8988T (cell line): ENCODE measurements around the gene ADPRM.
"Not testable (repeated sequence)": the region's sequence is repeated elsewhere in the genome, so short reads cannot be mapped to it uniquely, and the experiment has no call there.

Experiments used
- DNase-seq: peaks from one replicate; pipeline ENCODE4 v3.0.0; 2011

Gene ADPRM

GRCh38 chr17:10702574-10702973, 5.2 kb downstream of the ADPRM start:
- no peak for DNase-seq

GRCh38 chr17:10705727-10706126, 8.3 kb downstream of the ADPRM start:
- no peak for DNase-seq

GRCh38 chr17:10713318-10713717, 15.9 kb downstream of the ADPRM start:
- DNase-seq, result no peak

- DNase-seq, result no peak
Observed at GRCh38 chr17:10716218-10716617, 18.8 kb downstream of the ADPRM start.

GRCh38 chr17:10718547-10718946, 21.2 kb downstream of the ADPRM start:
- DNase-seq, result no peak

GRCh38 chr17:10724546-10725195, 27.3 kb downstream of the ADPRM start:
- DNase-seq, result no peak

- DNase-seq, result no peak
Observed at GRCh38 chr17:10725262-10725661, 27.9 kb downstream of the ADPRM start.

- DNase-seq, result no peak
Observed at GRCh38 chr17:10726196-10726595, 28.8 kb downstream of the ADPRM start.

GRCh38 chr17:10727192-10727591, 29.8 kb downstream of the ADPRM start:
- DNase-seq, result no peak

GRCh38 chr17:10728331-10728892, 31.0 kb downstream of the ADPRM start:
- DNase-seq, result no peak

GRCh38 chr17:10729334-10730193, 32.2 kb downstream of the ADPRM start, which contains the start of gene TMEM220:
TMEM220 (minus strand) TSS chr17:10730023; CDS start chr17:10729851, 172 bp downstream.
- DNase-seq, result no peak

GRCh38 chr17:10730247-10730646, 32.9 kb downstream of the ADPRM start:
- not testable (repeated sequence) for DNase-seq

GRCh38 chr17:10731408-10731879, 34.0 kb downstream of the ADPRM start:
- DNase-seq, result no peak

- DNase-seq, result not testable (repeated sequence)
Observed at GRCh38 chr17:10732121-10732520, 34.7 kb downstream of the ADPRM start.

GRCh38 chr17:10733666-10734065, 36.3 kb downstream of the ADPRM start:
- DNase-seq, result no peak

GRCh38 chr17:10735251-10735650, 37.9 kb downstream of the ADPRM start:
- DNase-seq, result no peak

GRCh38 chr17:10735821-10736220, 38.4 kb downstream of the ADPRM start:
- DNase-seq, result no peak

GRCh38 chr17:10737168-10737622, 39.8 kb downstream of the ADPRM start:
- no peak for DNase-seq

- no peak for DNase-seq
Observed at GRCh38 chr17:10737736-10738135, 40.3 kb downstream of the ADPRM start.

- no peak for DNase-seq
Observed at GRCh38 chr17:10738521-10739258, 41.3 kb downstream of the ADPRM start.

- no peak for DNase-seq
Observed at GRCh38 chr17:10739386-10739785, 42.0 kb downstream of the ADPRM start.

GRCh38 chr17:10741416-10742135, 44.2 kb downstream of the ADPRM start:
- DNase-seq, result no peak
